ENCODE measurements around the gene EFCAB11. TPM values are rescaled to one million over a fixed set of nuclear protein-coding genes. Genes with fewer than 3 reads are reported as not detected.
A peak's percentile ranks its signal among the peaks of the same experiment; 100 is the strongest.
"Not testable (repeated sequence)": the region's sequence is repeated elsewhere in the genome, so short reads cannot be mapped to it uniquely, and the experiment has no call there.

The EFCAB11 gene
- total RNA-seq, 1 experiment from 2014 or later, result 14.8 TPM

DNA sequence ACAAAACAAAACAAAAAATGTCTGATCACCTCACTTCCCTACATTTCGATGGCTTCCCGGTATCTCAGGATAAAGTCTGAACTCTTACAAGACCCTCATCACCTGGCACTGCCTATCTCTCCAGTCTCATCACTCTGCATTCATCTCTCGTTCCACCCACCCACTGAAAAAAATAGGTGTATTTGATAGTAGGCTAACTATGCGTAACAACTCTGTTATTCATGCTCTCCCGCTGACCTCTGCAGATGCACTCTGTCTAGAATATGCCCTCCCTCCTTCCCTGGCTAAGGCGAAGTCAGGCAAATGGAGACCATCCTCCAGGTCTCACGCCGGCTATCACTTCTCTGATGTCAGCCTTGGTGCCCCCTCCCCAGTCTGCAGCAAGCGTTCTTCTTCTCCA is 44.9 kb downstream of the EFCAB11 start:
- Histone ChIP-seq H3K36me3 (no peaks in the 10 kb centered on the region), H3K4me3 (no peak overlapping the region), H3K4me1 (peaks cover 31% of the 10 kb centered on the region), H3K27ac (peak overlapping the region; percentile 94), H3K27me3 (no peaks in the 10 kb centered on the region), H3K9me3 (replicated peaks) (no peaks in the 10 kb centered on the region)
- peak; percentile 63 to 81 for DNase-seq

DNA sequence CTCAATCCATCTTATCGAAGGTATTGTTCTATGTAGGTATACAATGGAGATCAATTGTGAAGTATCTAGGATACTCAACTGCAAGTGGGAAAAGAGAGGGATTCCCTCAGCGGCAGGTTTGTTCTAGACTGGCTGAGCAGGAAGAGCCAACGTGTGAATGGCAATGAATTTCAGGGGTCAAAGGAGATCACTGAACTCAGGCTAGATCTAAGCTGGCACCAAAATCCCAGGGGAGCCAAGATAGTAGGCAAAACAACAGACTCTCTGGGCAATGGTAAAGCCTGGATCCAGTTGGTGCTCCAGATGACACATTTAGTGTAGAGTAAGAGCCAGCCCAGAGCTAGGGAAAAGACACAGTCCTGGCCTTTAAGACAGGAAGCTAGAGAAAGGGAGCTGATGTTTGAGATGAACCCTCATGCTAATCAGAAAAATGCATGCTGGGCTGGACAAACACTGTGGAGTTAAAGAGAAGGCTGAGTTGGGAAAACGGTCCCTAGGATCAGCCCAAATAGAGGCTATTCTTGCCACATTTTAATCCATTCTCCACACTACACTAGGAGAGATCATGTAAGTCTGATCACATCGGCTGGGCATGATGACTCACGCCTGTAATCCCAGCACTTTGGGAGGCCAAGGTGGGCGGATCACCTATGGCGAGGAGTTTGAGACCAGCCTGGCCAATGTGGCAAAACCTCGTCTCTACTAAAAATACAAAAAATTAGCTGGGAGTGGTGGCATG is 45.6 kb downstream of the EFCAB11 start:
- no peak overlapping the region for H3K4me3 ChIP-seq
- no peaks in the 10 kb centered on the region for H3K9me3 ChIP-seq (replicated peaks)
- peak overlapping the region; percentile 94 for H3K27ac ChIP-seq
- H3K36me3 ChIP-seq, result no peaks in the 10 kb centered on the region
- H3K4me1 ChIP-seq, result peaks cover 31% of the 10 kb centered on the region
- H3K27me3 ChIP-seq, result no peaks in the 10 kb centered on the region
- peak; percentile 65 to 75 for DNase-seq

DNA sequence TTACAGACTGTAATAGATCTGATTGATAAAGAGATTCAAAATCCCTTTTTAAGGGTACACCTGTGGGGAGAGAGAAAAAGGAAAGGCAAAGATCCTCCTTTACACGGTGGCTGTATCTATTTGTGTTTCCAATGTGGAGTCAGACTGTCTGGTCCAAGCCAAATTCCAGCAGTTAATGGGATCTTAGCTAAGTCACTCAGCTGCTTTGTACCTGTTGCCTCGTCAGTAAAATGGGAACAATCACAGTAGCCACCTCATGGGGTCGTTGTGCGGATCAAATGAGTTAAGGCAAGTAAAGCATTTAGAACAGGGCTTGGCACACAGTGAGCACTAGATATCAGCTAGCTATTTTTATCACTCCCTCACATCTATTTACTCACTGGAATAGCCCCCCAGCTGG is 46.9 kb downstream of the EFCAB11 start:
- Histone ChIP-seq H3K27ac (peak overlapping the region; percentile 94; the same call in 1 of the 2 replicates), H3K36me3 (no peaks in the 10 kb centered on the region), H3K27me3 (no peaks in the 10 kb centered on the region), H3K4me3 (no peak overlapping the region), H3K4me1 (peaks cover 31% of the 10 kb centered on the region), H3K9me3 (replicated peaks) (no peaks in the 10 kb centered on the region)
- DNase-seq, result peak in 1 of 2 experiments; percentile 6

DNA sequence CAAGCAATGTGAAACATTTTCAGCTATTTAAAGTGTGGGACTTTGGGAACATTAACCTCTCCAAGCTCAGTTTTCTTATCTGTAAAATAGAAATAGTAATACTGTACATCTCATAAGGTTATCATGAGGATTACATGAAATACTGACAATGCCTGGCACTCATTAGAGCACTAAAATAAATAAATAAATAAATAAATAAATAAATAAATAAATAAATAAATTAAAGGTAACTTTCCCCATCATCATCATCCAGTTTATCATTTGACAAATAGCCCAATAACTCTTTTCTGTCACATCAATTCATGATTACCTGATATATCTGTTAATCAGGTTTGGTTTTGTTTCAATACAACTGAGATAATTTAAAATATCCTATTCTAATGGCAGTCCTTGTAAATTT is 48.5 kb downstream of the EFCAB11 start:
- H3K4me1 ChIP-seq, result peaks cover 26% of the 10 kb centered on the region
- no peaks in the 10 kb centered on the region for H3K36me3 ChIP-seq
- H3K27me3 ChIP-seq, result no peaks in the 10 kb centered on the region
- H3K4me3 ChIP-seq, result no peak overlapping the region
- no peaks in the 10 kb centered on the region for H3K9me3 ChIP-seq (replicated peaks)
- no peak for DNase-seq
- no peak overlapping the region for H3K27ac ChIP-seq

DNA sequence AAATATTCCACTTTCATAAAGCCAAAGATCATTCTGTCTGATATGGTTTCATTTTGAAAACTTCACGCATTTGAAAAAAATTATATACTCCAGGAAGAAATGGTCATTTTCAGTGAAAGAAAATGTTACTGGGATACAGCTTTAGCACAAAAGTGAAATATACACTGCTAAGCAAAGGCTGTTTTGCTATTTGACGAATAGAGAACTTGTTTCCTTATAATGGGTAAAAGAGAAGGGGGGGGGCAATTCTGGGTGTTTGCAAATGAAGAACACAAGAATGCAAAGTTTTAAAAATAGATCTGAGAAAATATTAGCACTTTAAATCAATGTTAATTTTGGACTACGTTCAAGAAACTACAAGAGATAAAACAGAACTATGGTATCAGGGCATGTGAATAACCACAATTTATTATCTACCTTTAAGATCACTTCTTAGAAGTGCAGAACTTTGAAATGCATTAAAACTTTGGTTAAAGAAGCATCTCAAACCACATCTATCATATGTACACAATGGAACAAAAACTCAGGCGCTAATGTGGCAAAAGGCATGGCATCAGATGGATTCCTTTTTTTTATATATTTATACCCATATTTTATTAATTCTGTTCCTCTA is 51.1 kb downstream of the EFCAB11 start:
- DNase-seq, result no peak
- no peaks in the 10 kb centered on the region for H3K36me3 ChIP-seq

DNA sequence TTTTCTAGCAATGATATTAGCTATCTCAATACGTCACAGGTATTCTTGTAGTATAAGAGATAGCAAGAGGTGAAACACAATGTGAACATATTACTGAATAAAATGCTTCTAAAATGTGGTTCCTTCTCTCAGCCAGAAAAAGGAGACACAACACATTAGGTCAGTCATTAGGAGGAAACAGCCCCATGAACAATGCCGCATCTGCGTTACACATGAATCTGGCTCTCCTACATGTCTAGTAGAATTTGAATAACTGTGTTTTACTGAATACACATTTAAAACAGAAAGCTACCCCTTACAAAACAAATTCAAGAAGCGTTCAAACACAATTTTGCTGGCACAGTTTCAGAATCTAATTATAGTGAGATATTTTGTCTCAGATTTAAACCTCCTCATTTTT is 51.6 kb downstream of the EFCAB11 start:
- H3K27ac ChIP-seq, result no peak overlapping the region

More for the DNA sequence above, 51.1 kb downstream of the EFCAB11 start:
- no peak overlapping the region for H3K27ac ChIP-seq
- peaks cover 5% of the 10 kb centered on the region for H3K4me1 ChIP-seq
- no peaks in the 10 kb centered on the region for H3K27me3 ChIP-seq
- no peak overlapping the region for H3K4me3 ChIP-seq
- H3K9me3 ChIP-seq (replicated peaks), result no peaks in the 10 kb centered on the region

DNA sequence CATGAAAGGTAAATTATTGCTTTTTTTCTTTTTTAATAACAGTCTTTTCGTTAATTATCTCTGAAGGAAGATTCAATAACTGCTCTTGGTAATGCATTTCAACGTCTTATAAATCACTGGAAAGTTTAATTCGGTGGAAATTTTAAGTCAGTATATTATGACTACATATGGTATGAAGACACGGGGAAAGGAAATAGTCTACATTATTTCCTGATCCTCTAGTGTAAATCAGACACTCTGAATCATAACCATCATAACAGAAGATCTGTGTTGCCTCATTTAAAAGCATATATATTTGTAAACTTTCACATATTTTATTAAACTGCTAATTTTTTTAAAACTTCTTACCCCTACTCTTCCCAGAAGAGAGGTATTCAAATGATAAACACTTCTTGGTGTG is 53.7 kb downstream of the EFCAB11 start:
- Histone ChIP-seq H3K27me3 (no peaks in the 10 kb centered on the region), H3K9me3 (replicated peaks) (no peaks in the 10 kb centered on the region), H3K4me3 (no peak overlapping the region), H3K4me1 (no peaks in the 10 kb centered on the region), H3K27ac (no peak overlapping the region), H3K36me3 (no peaks in the 10 kb centered on the region)
- no peak for DNase-seq

More for the DNA sequence above, 51.6 kb downstream of the EFCAB11 start:
- Histone ChIP-seq H3K4me3 (no peak overlapping the region), H3K9me3 (replicated peaks) (no peaks in the 10 kb centered on the region), H3K4me1 (no peaks in the 10 kb centered on the region), H3K27me3 (no peaks in the 10 kb centered on the region), H3K36me3 (no peaks in the 10 kb centered on the region)
- DNase-seq, result no peak

DNA sequence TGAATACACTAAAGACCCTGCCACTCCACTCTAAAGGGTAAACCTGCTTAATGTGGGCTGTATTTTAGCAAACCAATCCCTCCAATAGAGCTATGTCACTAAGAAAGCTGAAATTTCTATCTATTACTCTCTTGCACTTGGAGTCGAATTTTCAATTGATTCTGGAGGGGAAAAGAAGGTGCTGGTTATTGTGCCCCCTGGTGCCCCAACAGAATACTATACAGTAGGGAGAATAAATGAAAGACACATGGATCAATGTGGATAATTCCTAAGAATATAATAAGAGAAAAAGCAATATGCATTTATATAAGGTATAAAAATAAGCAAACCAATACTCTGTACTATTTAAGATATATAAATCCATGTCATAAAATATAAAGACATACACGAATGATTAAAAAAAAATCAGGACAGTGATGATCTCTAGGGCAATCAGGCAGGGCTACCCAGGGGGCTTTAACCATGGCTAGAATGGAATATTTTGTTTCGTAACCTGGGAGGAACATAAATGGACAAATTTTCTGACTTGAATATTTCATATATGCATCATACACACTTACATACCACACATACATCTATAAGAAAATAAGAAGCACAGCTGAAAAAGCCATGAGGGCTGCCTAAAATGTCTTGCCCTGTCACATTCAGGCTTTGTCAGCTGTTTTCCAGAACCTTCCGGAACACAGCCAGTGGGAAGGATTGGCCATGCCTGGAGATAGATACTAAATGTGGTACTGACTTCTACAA is 54.4 kb downstream of the EFCAB11 start:
- peak in 1 of 2 experiments; percentile 45 for DNase-seq
- H3K4me1 ChIP-seq, result no peaks in the 10 kb centered on the region
- H3K9me3 ChIP-seq (replicated peaks), result no peaks in the 10 kb centered on the region
- H3K36me3 ChIP-seq, result no peaks in the 10 kb centered on the region
- no peak overlapping the region for H3K4me3 ChIP-seq
- no peaks in the 10 kb centered on the region for H3K27me3 ChIP-seq
- H3K27ac ChIP-seq, result no peak overlapping the region

DNA sequence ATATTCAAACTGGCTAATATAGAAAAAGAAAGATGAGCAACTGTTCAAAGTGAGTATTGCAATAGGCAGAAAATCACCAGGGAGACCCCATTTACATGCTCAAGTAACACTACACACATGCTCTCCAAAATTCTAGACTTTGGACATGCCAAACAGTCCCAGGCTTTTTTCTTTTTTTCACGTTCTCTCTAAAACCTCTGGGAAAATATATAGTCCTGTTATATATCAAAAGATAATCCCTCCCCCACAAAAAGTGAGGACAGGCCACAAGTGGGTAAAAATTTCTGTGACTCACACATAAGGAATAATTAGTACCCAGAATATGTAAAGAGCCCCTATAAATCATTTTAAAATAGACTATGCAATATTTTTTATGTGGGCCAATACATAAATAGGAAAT is 55.2 kb downstream of the EFCAB11 start:
- H3K27me3 ChIP-seq, result no peaks in the 10 kb centered on the region
- no peaks in the 10 kb centered on the region for H3K9me3 ChIP-seq (replicated peaks)
- no peaks in the 10 kb centered on the region for H3K4me1 ChIP-seq
- no peaks in the 10 kb centered on the region for H3K36me3 ChIP-seq
- DNase-seq, result no peak
- H3K27ac ChIP-seq, result no peak overlapping the region
- no peak overlapping the region for H3K4me3 ChIP-seq

DNA sequence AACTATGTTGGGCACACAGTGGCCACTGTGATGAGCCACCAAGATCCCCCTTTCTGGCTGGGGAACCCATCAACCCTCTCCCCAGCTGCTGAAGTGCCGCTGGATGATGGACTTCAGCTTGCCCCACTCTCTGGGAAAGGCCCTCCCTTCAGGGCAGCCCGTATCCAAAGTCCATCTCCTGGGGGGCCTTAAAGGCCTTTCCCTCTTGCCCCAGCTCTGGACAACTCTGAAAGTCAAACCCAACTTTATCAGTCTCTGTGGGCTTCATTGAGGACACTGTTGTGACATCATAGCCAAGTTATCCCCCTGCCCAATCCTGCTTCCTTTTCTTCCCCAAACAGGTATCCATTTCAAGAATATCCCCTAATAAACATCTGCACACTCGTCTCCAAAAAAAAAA is 61.1 kb downstream of the EFCAB11 start:
- not testable (repeated sequence) for H3K4me1 ChIP-seq; H3K4me3 ChIP-seq; DNase-seq; H3K27me3 ChIP-seq; H3K9me3 ChIP-seq (replicated peaks); H3K27ac ChIP-seq; H3K36me3 ChIP-seq

DNA sequence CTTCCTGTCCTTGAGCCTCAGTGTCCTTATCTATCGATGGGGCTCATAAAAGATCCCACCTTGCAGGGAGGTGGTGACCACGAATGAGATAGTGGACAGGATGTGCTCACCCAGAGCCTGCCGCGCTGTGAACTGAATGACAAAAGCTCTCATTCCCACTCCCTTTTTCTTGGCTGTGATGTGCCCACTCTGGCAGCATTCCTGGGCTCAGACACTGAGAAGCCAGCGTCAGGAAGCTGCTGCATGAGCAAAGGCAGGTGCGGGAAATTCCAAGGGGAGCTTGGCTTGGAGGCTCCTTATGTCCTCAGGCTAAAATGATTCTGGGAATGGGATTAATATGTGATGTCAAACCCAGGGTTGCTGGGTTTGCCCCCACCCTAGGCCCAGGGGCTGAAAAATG is 61.6 kb downstream of the EFCAB11 start:
- DNase-seq, result no peak
- Histone ChIP-seq H3K27ac (no peak overlapping the region), H3K4me1 (no peaks in the 10 kb centered on the region; the same call in 1 of the 2 replicates), H3K27me3 (no peaks in the 10 kb centered on the region), H3K4me3 (no peak overlapping the region), H3K36me3 (no peaks in the 10 kb centered on the region), H3K9me3 (replicated peaks) (no peaks in the 10 kb centered on the region; the same call in 1 of the 2 replicates)

DNA sequence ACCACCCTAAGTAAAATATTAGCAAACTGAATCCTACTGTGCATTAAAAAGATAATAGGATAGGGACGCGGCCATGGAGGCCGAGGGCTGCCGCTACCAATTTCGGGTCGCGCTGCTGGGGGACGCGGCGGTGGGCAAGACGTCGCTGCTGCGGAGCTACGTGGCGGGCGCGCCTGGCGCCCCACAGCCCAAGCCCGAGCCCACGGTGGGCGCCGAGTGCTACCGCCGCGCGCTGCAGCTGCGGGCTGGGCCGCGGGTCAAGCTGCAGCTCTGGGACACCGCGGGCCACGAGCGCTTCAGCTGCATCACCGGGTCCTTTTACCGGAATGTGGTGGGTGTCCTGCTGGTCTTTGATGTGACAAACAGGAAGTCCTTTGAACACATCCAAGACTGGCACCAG is 62.8 kb downstream of the EFCAB11 start:
- not testable (repeated sequence) for DNase-seq; H3K36me3 ChIP-seq; H3K27ac ChIP-seq; H3K27me3 ChIP-seq; H3K4me3 ChIP-seq; H3K4me1 ChIP-seq; H3K9me3 ChIP-seq (replicated peaks)

DNA sequence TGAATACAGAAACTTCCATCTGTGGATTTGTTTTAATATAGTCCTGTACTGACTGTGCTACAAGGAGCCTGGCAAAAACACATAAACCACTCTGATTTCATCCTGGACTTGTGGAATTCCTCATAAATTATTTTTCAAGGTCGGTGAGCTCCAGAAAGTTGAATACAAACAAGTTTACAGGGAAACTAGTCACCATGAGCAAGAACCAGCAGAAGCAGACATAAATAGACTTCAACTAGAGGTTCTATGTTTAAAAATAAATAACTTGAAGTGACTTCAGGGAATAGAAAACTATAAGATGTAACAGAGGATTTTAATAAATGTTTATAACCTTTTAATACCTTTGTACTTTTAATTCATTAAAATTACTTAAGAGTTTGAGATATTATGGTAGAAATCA is 63.5 kb downstream of the EFCAB11 start:
- no peaks in the 10 kb centered on the region for H3K27me3 ChIP-seq
- H3K9me3 ChIP-seq (replicated peaks), result no peaks in the 10 kb centered on the region; the same call in 1 of the 2 replicates
- H3K27ac ChIP-seq, result no peak overlapping the region
- H3K4me3 ChIP-seq, result no peak overlapping the region
- no peaks in the 10 kb centered on the region for H3K36me3 ChIP-seq
- no peaks in the 10 kb centered on the region; the same call in 1 of the 2 replicates for H3K4me1 ChIP-seq
- no peak for DNase-seq

DNA sequence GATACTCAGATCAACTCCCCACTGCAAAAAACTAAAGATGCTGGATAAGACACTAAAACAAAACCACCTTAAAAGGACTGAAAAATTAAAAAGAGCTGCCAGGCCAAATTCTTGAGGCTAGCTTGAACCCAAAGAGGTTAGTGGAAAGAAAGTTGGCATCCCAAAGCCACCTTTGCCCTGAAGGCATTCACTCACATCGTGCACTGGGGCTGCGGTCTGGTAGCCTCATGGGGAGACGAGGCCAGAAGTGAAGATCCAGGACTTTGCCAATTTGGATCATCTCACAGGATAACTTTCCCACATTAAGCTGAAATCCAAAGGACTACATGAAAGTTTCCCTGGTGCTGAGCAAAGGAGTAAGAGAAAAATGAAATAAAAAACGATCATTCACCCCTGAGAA is 63.9 kb downstream of the EFCAB11 start:
- no peaks in the 10 kb centered on the region for H3K36me3 ChIP-seq

DNA sequence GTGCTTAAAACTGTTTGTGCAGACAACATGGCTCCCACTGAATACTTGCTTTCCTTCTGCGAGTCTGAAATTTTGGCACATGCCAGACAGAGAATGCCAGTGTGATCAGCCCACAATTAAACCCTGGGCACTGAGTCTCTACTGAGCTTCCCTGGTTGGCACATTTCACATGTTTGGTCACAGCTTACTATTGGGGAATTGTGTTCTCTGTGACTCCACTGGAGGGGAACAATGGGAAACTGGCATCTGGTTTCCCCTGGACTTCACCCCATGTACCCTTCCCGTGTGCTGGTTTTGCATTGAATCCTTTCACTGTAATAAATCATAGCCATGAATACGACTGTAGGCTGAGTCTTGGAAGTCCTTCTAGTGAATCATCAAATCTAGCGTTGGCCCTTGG is 64.9 kb downstream of the EFCAB11 start:
- Histone ChIP-seq H3K27ac (no peak overlapping the region), H3K27me3 (no peaks in the 10 kb centered on the region), H3K9me3 (replicated peaks) (no peaks in the 10 kb centered on the region; the same call in 1 of the 2 replicates), H3K36me3 (no peaks in the 10 kb centered on the region), H3K4me3 (no peak overlapping the region), H3K4me1 (no peaks in the 10 kb centered on the region; the same call in 1 of the 2 replicates)
- no peak for DNase-seq

More for the DNA sequence above, 63.9 kb downstream of the EFCAB11 start:
- Histone ChIP-seq H3K27ac (no peak overlapping the region), H3K4me3 (no peak overlapping the region), H3K9me3 (replicated peaks) (no peaks in the 10 kb centered on the region; the same call in 1 of the 2 replicates), H3K4me1 (no peaks in the 10 kb centered on the region; the same call in 1 of the 2 replicates), H3K27me3 (no peaks in the 10 kb centered on the region)
- no peak for DNase-seq

Measured in SJCRH30 (cell line).